ENCODE data around the gene SFTPB. TPM values are rescaled to one million over a fixed set of nuclear protein-coding genes. Genes with fewer than 3 reads are reported as not detected.

Gene SFTPB
- total RNA-seq, 1 experiment from 2014 or later = 7.6 TPM

DNA sequence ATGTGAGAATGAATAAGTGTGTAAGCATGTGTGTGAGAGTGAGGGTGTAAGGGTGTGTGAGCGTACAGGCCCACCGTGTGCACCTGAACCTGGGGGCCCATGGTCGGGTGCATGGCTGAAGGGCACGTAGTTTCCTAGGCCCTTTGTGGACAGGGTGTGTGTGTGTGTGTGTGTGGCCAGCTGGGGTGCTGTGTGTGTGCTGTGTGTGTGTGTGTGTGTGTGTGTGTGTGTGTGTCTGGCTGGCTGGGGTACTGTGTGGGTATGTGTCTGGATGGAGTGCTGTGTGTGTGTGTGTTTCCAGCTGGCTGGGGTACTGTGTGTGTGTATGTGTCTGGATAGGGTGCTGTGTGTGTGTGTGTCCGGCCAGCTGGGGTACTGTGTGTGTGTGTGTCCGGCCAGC lies 2.0 kb downstream of the SFTPB start (continued):
- TF ChIP-seq, protein P1, sequence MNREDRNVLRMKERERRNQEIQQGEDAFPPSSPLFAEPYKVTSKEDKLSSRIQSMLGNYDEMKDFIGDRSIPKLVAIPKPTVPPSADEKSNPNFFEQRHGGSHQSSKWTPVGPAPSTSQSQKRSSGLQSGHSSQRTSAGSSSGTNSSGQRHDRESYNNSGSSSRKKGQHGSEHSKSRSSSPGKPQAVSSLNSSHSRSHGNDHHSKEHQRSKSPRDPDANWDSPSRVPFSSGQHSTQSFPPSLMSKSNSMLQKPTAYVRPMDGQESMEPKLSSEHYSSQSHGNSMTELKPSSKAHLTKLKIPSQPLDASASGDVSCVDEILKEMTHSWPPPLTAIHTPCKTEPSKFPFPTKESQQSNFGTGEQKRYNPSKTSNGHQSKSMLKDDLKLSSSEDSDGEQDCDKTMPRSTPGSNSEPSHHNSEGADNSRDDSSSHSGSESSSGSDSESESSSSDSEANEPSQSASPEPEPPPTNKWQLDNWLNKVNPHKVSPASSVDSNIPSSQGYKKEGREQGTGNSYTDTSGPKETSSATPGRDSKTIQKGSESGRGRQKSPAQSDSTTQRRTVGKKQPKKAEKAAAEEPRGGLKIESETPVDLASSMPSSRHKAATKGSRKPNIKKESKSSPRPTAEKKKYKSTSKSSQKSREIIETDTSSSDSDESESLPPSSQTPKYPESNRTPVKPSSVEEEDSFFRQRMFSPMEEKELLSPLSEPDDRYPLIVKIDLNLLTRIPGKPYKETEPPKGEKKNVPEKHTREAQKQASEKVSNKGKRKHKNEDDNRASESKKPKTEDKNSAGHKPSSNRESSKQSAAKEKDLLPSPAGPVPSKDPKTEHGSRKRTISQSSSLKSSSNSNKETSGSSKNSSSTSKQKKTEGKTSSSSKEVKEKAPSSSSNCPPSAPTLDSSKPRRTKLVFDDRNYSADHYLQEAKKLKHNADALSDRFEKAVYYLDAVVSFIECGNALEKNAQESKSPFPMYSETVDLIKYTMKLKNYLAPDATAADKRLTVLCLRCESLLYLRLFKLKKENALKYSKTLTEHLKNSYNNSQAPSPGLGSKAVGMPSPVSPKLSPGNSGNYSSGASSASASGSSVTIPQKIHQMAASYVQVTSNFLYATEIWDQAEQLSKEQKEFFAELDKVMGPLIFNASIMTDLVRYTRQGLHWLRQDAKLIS (CRISPR knock-in tag; IDR thresholded peaks at IDR 0.05; ENCODE audit: borderline replicate concordance) = no peak
- TF ChIP-seq, protein P2, sequence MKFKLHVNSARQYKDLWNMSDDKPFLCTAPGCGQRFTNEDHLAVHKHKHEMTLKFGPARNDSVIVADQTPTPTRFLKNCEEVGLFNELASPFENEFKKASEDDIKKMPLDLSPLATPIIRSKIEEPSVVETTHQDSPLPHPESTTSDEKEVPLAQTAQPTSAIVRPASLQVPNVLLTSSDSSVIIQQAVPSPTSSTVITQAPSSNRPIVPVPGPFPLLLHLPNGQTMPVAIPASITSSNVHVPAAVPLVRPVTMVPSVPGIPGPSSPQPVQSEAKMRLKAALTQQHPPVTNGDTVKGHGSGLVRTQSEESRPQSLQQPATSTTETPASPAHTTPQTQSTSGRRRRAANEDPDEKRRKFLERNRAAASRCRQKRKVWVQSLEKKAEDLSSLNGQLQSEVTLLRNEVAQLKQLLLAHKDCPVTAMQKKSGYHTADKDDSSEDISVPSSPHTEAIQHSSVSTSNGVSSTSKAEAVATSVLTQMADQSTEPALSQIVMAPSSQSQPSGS (CRISPR knock-in tag; IDR thresholded peaks at IDR 0.05; ENCODE audit: borderline replicate concordance, low read depth) = no peak
- TF ChIP-seq SMAD3 (CRISPR knock-in tag; IDR thresholded peaks at IDR 0.05; ENCODE audit: borderline replicate concordance) = no peak
- no peak for TF ChIP-seq GABPB1 (CRISPR knock-in tag; IDR thresholded peaks at IDR 0.05)
- TF ChIP-seq GRHL2 (CRISPR knock-in tag; IDR thresholded peaks at IDR 0.05; ENCODE audit: insufficient replicate concordance, severe bottlenecking) = no peak

DNA sequence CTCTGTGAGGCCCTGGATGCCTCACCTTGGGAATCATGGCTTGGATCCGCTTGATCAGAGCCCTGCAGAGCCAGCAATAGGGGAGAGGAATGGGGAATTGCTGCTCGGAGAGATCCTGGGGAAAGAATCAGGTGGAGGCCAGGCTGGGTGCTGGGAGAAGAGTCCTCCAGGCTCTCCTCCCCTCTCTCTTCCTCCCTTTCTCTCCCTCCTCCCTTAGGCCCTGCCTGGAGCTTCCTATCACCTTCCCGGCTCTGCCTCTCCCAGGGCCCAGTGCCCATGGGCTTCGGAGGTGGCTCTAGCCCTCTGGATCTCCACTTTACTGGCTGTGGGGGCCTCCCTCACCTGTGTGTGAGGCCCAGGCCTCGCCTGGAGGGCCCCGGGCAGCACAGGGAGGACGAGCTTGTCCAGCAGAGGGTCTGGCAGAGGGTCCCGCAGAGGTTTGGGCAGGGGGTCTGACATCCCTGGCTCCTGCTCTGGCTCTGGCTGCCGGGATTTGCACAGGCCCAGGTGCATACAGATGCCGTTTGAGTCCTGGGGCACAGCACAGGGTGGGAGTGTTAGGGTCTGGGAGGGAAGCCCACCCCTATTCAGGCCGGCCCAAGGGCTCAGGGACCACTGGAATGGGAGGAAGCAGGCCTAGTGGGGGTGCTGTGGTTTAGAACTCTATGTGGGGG lies 2.6 kb downstream of the SFTPB start:
- Mint-ChIP-seq H3K9me3 (no peaks in the 10 kb centered on the region), H3K27ac (no peak overlapping the region), H3K4me3 (no peak overlapping the region), H3K36me3 (no peaks in the 10 kb centered on the region), H3K27me3 (ENCODE audit: low read depth) (no peaks in the 10 kb centered on the region), H3K4me1 (no peaks in the 10 kb centered on the region)
- DNase-seq (ENCODE audit: low spot score) (no peak), ATAC-seq (no peak)
- POLR2A ChIA-PET = interaction anchor here (0.7 kb wide), 1 partner anchor 59 kb away, joined by 3 read pairs; no protein-coding TSS in a partner anchor
- TF ChIP-seq HMGA2 (CRISPR knock-in tag; IDR thresholded peaks at IDR 0.05) (no peak), ZNF263 (CRISPR knock-in tag; IDR thresholded peaks at IDR 0.05; ENCODE audit: low read depth) (peak; percentile 47; the same call in 1 of the 2 replicates), FOXP1 (CRISPR knock-in tag; IDR thresholded peaks at IDR 0.05; ENCODE audit: borderline replicate concordance) (no peak)
- TF ChIP-seq, protein P3, sequence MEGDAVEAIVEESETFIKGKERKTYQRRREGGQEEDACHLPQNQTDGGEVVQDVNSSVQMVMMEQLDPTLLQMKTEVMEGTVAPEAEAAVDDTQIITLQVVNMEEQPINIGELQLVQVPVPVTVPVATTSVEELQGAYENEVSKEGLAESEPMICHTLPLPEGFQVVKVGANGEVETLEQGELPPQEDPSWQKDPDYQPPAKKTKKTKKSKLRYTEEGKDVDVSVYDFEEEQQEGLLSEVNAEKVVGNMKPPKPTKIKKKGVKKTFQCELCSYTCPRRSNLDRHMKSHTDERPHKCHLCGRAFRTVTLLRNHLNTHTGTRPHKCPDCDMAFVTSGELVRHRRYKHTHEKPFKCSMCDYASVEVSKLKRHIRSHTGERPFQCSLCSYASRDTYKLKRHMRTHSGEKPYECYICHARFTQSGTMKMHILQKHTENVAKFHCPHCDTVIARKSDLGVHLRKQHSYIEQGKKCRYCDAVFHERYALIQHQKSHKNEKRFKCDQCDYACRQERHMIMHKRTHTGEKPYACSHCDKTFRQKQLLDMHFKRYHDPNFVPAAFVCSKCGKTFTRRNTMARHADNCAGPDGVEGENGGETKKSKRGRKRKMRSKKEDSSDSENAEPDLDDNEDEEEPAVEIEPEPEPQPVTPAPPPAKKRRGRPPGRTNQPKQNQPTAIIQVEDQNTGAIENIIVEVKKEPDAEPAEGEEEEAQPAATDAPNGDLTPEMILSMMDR (IDR thresholded peaks at IDR 0.05) = no peak
- TF ChIP-seq, protein P4, sequence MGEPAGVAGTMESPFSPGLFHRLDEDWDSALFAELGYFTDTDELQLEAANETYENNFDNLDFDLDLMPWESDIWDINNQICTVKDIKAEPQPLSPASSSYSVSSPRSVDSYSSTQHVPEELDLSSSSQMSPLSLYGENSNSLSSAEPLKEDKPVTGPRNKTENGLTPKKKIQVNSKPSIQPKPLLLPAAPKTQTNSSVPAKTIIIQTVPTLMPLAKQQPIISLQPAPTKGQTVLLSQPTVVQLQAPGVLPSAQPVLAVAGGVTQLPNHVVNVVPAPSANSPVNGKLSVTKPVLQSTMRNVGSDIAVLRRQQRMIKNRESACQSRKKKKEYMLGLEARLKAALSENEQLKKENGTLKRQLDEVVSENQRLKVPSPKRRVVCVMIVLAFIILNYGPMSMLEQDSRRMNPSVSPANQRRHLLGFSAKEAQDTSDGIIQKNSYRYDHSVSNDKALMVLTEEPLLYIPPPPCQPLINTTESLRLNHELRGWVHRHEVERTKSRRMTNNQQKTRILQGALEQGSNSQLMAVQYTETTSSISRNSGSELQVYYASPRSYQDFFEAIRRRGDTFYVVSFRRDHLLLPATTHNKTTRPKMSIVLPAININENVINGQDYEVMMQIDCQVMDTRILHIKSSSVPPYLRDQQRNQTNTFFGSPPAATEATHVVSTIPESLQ (CRISPR knock-in tag; IDR thresholded peaks at IDR 0.05) = no peak
- TF ChIP-seq, protein P1 (CRISPR knock-in tag; IDR thresholded peaks at IDR 0.05; ENCODE audit: borderline replicate concordance) = no peak
- TF ChIP-seq, protein P5, sequence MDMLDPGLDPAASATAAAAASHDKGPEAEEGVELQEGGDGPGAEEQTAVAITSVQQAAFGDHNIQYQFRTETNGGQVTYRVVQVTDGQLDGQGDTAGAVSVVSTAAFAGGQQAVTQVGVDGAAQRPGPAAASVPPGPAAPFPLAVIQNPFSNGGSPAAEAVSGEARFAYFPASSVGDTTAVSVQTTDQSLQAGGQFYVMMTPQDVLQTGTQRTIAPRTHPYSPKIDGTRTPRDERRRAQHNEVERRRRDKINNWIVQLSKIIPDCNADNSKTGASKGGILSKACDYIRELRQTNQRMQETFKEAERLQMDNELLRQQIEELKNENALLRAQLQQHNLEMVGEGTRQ (CRISPR knock-in tag; IDR thresholded peaks at IDR 0.05) = no peak
- TF ChIP-seq, protein P2 (CRISPR knock-in tag; IDR thresholded peaks at IDR 0.05; ENCODE audit: borderline replicate concordance, low read depth) = no peak
- CTCF ChIA-PET = interaction anchor here (0.9 to 2.3 kb wide), 3 partner anchors 14 to 42 kb away, joined by 3 to 10 read pairs (median 7); no protein-coding TSS in a partner anchor
